ENCODE data around the gene PCID2. TPM values are rescaled to one million over a fixed set of nuclear protein-coding genes. Genes with fewer than 3 reads are reported as not detected.

Gene PCID2
- total RNA-seq, 1 donor from 2014 or later, result 59.7 TPM

DNA sequence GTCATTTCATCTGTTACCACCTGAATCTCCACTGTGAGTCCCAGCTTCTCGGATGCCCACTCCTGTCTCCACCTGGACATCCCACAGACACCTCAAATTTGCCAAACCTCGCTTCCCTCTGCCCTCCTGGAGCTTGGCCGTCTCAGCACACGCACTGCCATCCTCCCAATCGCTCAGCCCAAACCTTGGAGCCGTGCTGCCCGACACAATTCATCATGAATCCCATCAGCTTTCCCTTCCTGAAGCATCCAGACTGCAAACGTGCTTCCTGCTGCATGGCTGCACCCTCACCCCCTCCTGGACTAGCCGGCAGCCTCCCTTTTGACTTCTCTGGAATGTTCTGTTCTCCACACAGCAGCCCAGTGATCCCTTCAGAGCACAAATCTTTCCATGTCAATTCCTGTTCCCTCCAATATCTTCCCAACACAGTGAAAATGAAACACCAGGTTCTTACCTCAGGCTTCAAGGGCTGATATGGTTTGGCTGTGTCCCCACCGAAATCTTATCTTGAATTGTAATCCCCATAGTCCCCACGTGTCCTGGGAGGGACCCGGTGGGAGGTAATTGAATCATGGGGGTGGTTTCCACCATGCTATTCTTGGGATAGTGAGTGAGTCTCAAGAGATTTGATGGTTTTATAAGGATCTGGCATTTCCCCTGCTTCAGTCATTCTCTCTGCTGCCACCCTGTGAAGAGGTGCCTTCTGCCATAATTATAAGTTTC is 51.1 kb downstream of the PCID2 start:
- Mint-ChIP-seq H3K36me3 (no peaks in the 10 kb centered on the region), H3K27ac (peak overlapping the region; percentile 31), H3K27me3 (peaks cover 29% of the 10 kb centered on the region), H3K4me1 (ENCODE audit: unreplicated experiment) (peaks cover 5% of the 10 kb centered on the region), H3K9me3 (peaks cover 7% of the 10 kb centered on the region), H3K4me3 (no peak overlapping the region)
- TF ChIP-seq, protein P1, sequence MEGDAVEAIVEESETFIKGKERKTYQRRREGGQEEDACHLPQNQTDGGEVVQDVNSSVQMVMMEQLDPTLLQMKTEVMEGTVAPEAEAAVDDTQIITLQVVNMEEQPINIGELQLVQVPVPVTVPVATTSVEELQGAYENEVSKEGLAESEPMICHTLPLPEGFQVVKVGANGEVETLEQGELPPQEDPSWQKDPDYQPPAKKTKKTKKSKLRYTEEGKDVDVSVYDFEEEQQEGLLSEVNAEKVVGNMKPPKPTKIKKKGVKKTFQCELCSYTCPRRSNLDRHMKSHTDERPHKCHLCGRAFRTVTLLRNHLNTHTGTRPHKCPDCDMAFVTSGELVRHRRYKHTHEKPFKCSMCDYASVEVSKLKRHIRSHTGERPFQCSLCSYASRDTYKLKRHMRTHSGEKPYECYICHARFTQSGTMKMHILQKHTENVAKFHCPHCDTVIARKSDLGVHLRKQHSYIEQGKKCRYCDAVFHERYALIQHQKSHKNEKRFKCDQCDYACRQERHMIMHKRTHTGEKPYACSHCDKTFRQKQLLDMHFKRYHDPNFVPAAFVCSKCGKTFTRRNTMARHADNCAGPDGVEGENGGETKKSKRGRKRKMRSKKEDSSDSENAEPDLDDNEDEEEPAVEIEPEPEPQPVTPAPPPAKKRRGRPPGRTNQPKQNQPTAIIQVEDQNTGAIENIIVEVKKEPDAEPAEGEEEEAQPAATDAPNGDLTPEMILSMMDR (conservative IDR thresholded peaks at IDR 0.05), result no peak
- peak; percentile 37 for DNase-seq (ENCODE audit: extremely low spot score, unreplicated experiment)

DNA sequence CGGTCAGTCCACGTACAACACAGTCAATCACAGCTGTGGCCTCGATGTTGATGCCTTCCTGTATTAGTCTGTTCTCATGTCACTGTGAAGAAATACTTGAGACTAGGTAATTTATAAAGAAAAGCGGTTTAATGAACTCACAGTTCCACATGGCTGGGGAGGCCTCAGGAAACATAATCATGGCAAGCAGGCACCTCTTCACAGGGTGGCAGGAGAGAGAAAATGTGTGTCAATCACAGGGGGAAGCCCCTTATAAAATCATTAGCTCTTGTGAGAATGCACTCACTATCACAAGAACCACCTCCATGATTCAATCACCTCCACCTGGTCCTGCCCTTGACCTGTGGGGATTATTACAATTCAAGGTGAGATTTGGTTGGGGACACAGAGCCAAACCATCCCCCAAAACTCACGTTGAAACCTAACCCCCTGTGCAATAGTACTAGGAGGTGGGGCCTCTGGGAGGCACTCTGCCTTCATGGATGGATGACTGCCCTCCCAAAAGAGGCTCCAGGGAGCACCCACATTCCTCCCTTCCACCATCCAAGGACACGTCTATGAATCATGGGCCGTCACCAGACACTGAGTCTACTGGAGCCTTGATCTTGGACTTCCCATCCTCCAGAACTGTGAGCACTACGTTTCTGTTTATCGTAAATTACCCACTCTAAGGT is 52.4 kb downstream of the PCID2 start:
- H3K4me3 Mint-ChIP-seq, result no peak overlapping the region
- TF ChIP-seq, protein P1 (conservative IDR thresholded peaks at IDR 0.05), result no peak
- H3K36me3 Mint-ChIP-seq, result no peaks in the 10 kb centered on the region
- H3K4me1 Mint-ChIP-seq (ENCODE audit: unreplicated experiment), result peaks cover 9% of the 10 kb centered on the region
- DNase-seq (ENCODE audit: extremely low spot score, unreplicated experiment), result peak; percentile 27
- no peak overlapping the region for H3K27ac Mint-ChIP-seq
- peaks cover 30% of the 10 kb centered on the region for H3K27me3 Mint-ChIP-seq
- H3K9me3 Mint-ChIP-seq, result peaks cover 7% of the 10 kb centered on the region

DNA sequence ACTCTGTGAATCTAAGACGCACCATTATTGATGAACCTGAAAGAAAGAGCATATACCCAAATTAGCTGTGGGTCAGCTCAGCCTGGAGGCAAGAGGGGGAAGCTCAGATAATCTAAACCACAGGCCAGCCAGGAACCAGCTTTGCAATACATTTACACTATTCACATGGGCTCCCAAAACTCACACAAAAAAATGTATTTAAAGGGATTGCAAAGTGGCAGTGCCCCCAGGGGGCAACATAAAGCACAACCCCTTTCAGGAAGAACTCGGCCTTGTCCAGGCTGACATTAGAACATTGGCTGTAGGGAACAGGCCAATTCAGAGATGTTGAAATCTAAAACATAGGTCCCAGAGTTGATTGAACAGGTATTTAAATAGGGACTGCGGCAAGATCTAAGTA is 53.3 kb downstream of the PCID2 start:
- peak overlapping the region; percentile 25 for H3K27ac Mint-ChIP-seq
- peak overlapping the region; percentile 74 for H3K4me3 Mint-ChIP-seq
- no peaks in the 10 kb centered on the region for H3K36me3 Mint-ChIP-seq
- peaks cover 9% of the 10 kb centered on the region for H3K4me1 Mint-ChIP-seq (ENCODE audit: unreplicated experiment)
- peaks cover 7% of the 10 kb centered on the region for H3K9me3 Mint-ChIP-seq
- DNase-seq (ENCODE audit: extremely low spot score, unreplicated experiment), result peak; percentile 40
- H3K27me3 Mint-ChIP-seq, result peaks cover 23% of the 10 kb centered on the region
- TF ChIP-seq, protein P1 (conservative IDR thresholded peaks at IDR 0.05), result no peak

DNA sequence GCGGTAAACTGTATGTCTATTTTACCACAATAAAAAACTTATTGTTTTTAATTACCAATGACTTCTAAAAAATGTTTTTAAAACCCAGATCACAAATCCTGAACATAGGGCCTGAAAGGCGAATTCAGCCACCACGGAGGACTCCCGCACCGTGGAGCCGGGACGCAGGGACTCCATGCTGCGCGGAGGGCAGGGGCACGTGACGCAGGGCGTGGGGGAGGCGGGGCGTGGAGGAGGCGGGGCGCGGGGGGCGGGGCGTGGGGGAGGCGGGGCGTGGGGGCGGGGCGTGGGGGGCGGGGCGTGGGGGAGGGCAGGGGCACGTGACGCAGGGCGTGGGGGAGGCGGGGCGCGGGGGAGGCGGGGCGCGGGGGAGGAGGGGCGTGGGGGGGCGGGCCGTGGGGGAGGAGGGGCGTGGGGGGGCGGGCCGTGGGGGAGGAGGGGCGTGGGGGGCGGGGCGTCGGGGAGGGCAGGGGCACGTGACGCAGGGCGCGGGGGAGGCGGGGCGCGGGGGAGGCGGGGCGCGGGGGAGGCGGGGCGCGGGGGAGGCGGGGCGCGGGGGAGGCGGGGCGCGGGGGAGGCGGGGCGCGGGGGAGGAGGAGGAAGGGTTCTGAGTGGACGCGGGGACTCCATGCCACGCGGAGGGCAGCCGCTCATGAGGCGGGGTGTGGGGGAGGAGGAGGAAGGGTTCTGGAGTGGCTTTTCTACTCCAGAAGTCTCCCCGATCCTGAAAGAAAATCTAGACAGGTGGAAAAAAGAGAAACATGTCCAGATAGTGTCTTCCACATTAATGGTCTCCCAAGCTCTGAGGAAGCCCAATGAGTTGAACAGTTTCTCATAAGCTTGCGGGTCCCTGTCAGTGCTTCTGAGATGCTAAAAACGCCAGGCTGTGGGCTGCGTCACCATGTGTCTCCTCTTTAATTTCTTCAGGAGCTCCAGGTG is 54.4 kb downstream of the PCID2 start:
- H3K9me3 Mint-ChIP-seq, result peaks cover 7% of the 10 kb centered on the region

More for the DNA sequence above, 54.4 kb downstream of the PCID2 start:
- H3K4me3 Mint-ChIP-seq, result peak overlapping the region; percentile 83
- peak; percentile 83 for DNase-seq (ENCODE audit: extremely low spot score, unreplicated experiment)
- peak overlapping the region; percentile 72 for H3K27ac Mint-ChIP-seq
- peaks cover 19% of the 10 kb centered on the region for H3K27me3 Mint-ChIP-seq
- H3K36me3 Mint-ChIP-seq, result no peaks in the 10 kb centered on the region
- H3K4me1 Mint-ChIP-seq (ENCODE audit: unreplicated experiment), result peaks cover 9% of the 10 kb centered on the region
- TF ChIP-seq, protein P1 (conservative IDR thresholded peaks at IDR 0.05), result no peak

Data from type B pancreatic cell (in vitro differentiated cells).